SK-MEL-5 (cell line): ENCODE results near the gene RFESD. TPM values are rescaled to one million over a fixed set of nuclear protein-coding genes. Genes with fewer than 3 reads are reported as not detected.

Experiments
- DNase-seq: peaks from one replicate; pipeline ENCODE4 v3.0.0-alpha.2; 2016; ENCODE audit warnings: low read depth, low spot score
- in situ Hi-C: cut with HindIII; loops from 2 replicates; pipeline ENCODE4 v1.10.0; 2016; ENCODE audit warnings: low sequenced_read_pairs, high pct_unique_total_duplicates, low pct_unique_long_range_greater_than_20kb
- polyA plus RNA-seq, 2 experiments: library from polyadenylated mRNA; depleted of rRNA; stranded (reverse); fragments of >200 nt; gene quantifications; 2 replicates each; pipeline ENCODE4 v1.2.3, GENCODE V29; 2015
- total RNA-seq: library from RNA; depleted of rRNA; stranded (reverse); fragments of >200 nt; shearing (Covaris generic); gene quantifications from 2 replicates; pipeline ENCODE4 v1.2.3, GENCODE V29; 2014; rRNA removed

The RFESD gene
- 2.2 and 4.5 TPM in 2 replicates for total RNA-seq
- 1.9 and 3.0 TPM in 2 replicates for polyA plus RNA-seq (2015; cell fraction: cytosol; rRNA removed)
- 2.4 and 2.9 TPM in 2 replicates for polyA plus RNA-seq (2015; cell fraction: nucleus; rRNA removed)

DNA sequence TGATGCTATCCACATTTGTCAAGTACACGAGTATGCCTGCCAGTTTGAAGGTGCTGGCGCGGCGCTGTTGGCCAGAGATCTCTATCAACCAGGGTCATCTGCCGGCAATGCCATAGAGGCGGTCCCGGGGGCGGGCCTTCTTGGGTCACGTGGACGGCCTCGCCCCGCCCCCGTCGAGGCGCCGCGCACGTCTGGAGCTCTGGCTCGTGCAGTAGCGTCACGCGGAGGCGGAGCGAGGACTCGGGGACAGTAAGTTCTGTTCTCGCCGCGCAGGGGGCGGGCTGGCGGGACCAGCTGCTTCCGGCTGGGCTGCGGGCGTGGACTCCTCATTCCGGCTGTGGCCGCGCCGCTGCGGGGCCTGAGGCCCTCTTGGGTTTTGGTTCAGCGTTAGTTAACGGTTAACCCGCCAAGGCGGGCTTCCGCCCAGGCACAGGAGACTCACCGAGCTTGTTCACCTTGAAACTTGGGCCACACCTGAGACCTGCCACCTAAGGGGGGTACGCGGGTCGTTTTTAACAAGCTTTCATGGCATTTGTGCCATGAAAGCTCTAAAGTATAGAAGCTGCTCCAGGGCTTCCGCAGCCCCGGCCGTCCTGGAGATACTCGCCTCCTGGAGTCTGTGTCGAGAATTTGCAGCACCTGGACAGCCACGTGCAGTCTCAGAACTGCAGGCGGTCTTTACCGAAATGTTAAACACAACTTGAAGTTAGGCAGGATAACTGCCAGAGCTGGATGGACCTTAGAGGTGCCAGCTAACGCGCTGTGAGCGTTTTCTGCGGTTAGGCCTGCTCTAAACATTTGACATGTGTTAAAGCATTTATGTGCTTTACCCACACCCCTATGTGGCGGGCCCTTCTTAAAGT, at the start of gene RFESD:
Gene RFESD, plus strand, starts transcription at position 209 of the 863 bp plus-strand sequence. CDS start 5,495 bp downstream, outside the sequence.
- in situ Hi-C loops, result no loop called here
- peak; percentile 89 for DNase-seq

DNA sequence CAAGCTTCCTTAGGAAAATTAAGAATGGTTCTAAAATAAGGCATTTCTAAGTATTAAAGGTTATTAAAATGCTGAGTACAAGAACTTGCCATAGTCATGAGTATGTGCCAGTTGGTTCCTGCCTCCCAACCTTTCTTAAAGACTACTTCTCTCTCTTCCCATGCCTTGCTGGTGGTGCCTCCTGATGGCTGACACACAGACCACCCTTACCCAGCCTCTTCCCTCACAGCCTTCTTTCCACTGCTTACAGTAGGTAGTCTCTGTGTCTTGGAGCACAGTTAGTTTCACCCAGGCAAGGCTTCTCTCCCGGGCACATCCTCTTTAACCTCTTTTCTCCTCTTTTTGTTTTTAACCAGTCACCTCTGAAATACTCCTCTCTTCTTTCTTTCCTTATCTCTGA, 47.3 kb upstream of the RFESD start:
- DNase-seq, result peak; percentile 24
- in situ Hi-C loops, result no loop called here

DNA sequence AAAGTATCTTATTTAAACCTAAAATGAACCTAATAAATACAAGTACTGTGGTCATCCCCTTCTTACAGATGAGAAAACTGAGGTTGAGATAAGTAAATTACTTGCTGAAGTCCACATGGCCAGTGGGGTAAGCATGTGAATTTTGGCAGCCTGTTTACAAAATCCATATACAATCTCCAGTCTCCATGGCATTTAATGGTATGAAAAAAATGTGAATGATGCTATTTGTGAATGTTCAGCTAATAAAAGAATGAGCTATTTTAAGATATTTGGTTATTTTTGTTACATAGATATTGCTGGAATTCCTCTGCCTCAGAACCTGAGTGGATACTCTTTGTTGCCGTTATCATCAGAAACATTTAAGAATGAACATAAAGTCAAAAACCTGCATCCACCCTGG, 46.0 kb upstream of the RFESD start:
- no peak for DNase-seq
- in situ Hi-C loops, result no loop called here

DNA sequence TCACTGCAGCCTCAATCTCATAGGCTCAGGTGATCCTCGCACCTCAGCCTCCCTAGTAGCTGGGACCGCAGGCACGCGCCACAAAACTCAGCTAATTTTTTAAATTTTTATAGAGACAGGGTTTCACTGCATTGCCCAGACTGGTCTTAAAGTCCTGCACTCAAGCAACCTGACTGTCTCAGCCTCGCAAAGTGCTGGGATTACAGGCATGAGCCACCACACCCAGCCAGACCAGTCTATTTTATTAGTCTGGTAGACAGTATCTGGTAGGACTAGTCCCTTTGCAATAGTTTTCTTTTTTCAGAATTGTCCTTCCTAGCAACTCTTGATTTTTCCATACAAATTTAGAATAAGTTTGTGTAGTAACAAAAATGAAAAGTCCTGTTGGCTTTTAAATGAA, 40.8 kb upstream of the RFESD start:
- in situ Hi-C loops, result no loop called here
- no peak for DNase-seq

DNA sequence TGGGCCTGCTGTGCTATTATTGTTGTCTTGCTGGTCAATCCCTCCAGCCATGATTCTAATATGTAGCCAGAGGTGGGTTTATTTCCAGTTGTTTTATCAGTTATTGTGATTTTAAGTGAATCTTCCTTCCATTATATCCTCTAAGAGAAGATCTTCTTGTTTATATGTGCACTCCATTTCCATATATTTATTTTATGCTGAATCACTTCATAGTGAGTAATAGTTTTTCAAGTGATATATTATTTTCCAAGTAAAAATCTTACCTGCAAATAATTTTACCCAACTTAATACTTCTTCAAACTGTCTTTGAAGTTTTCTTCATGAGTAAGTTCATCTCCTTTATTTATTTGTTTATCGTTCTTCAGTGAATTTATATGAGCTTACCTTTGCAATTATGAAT, 40.2 kb upstream of the RFESD start:
- no peak for DNase-seq
- in situ Hi-C loops, result no loop called here

DNA sequence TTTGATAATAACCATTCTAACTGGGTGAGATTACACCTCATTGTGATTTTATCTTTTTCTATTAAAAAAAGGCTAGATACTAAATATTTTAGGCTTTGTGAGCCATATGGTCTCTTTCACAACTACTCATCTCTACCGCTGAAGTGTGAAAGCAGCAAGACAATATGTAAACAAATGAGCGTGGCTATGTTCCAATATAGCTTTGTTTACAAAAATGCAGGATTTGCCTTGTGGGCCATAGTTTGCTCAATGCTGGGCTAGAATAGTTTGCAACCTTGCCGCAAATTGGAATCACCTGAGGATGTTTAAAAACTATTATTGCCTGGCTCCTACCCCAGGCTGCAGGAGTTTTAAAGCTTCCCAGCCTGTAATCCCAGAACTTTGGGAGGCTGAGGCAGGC, 36.9 kb upstream of the RFESD start:
- no peak for DNase-seq
- in situ Hi-C loops, result no loop called here

DNA sequence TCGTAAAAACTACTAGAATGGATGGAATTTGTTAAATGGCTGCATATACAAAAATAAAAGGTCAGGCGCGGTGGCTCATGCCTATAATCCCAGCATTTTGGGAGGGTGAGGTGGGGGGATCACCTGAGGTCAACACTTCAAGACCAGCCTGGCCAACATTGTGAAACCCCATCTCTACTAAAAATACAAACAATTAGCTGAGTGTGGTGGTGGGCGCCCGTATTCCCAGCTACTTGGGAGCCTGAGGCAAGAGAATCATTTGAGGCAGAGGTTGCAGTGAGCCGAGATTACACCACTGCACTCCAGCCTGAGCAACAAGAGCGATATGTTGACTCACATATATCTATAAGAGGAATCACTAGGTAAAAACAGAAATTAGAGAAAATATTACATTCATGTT, 36.0 kb upstream of the RFESD start:
- in situ Hi-C loops, result no loop called here
- no peak for DNase-seq

DNA sequence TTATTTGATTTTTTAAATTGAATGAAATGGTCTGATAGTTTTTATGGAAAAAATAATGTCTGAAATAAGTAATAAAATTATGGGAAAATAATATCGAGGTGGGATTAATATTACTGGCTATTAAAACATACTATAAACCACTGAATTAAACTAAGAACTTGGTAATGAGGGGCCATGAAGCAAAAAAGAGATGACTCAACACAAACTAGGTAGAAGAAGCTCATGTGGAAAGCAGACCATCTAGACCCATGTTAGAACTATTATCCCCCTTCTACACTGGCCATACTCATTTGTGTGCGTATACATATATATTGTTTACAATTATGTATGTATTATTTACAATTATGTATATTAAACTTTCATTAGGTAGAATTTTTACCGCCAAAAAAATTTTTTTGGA, 35.2 kb upstream of the RFESD start:
- in situ Hi-C loops, result no loop called here
- DNase-seq, result no peak

DNA sequence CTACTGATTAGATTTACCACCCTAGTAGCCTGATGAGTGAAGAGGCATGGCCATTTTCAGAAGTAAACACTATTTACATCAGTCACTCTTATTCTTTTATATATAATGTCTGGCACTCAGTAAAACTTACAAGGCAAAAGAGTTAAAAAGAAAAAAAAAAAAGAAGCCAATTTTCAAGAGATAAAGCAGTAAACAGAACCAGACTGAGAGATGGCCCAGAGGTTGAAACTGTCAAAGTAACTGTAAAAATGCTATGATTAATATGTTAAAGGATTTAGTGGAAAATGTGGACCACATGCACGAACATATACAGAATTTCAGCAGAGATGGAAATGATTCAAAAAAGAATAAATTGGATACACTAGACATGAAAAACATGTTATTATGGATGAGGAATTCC, 33.1 kb upstream of the RFESD start:
- in situ Hi-C loops, result no loop called here

DNA sequence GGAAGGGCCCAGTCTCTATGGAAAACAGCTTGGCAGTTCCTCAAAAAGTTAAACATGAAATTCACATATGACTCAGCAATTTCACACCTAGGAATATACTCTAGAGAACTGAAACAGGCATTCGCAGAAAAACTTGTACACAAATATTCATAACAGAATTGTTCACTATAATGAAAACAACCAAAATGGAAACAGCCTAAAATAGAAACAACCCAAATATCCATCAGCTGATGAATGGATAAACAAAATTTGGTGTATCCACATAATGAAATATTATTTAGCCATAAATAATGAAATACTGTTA, 31.5 kb upstream of the RFESD start:
- in situ Hi-C loops, result no loop called here
- no peak for DNase-seq

More for the DNA sequence above, 33.1 kb upstream of the RFESD start:
- no peak for DNase-seq

DNA sequence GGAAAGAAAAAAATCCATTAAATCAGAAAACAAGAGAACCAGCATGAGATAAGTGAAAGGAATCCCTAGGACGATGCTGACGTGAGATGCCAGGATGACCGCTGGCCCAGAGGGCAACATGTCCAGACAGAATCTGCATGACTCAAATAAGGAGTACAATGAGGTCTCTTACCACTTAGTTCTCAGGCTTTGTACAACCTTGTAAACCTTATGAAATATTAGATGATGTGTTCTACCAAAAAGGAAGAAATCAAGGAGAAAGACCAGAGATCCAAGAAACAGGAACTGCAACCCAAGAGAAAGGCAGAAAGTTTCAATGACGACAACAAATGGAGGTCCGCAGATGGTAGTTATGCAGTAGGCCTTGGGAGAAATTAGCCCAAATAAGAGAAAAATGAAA, 29.5 kb upstream of the RFESD start:
- in situ Hi-C loops, result no loop called here
- peak; percentile 70 for DNase-seq

DNA sequence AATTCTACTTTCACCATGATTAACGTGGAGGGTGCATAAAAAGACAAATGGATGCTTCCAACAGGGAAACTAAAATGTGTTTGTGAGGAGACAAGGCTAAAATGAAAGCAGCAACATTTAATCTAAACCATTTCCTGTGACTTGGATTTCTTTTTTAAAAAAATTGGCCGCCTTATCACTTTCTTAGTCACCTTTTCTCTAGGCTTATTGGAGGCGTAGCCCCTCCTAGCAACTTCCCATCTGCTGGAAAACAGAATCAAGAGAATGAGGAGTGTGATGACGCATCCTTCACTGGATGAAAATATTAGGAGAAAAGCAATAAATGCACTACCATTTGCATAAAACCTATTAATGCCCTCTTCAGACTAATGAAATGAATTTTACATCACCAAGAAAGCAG, 27.5 kb upstream of the RFESD start:
- DNase-seq, result no peak
- in situ Hi-C loops, result no loop called here

DNA sequence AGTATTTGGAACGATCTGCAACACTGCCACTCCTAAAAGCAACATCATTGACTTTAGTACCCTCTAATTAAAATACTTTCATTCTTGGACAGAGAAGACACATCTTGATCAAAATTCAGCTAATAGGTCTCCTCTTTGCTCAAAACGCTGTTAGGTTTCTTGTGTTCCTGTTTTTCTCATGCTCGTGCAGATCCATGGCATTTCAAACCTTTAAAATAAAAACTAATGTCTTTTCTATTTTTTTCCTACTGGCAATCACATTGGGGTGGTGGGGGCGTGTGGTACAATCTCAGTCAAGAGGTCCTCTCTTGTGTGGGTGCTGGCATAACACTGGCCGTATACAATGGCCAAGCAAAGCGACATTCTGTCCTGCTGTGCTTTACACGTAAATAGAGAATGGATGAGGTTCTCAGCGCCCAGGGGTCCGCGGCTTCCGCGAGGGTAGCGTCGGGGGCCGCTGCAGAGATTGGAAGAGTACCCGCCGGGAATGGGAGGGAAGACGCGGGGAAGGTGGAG, 27.0 kb upstream of the RFESD start:
- no peak for DNase-seq
- in situ Hi-C loops, result no loop called here

DNA sequence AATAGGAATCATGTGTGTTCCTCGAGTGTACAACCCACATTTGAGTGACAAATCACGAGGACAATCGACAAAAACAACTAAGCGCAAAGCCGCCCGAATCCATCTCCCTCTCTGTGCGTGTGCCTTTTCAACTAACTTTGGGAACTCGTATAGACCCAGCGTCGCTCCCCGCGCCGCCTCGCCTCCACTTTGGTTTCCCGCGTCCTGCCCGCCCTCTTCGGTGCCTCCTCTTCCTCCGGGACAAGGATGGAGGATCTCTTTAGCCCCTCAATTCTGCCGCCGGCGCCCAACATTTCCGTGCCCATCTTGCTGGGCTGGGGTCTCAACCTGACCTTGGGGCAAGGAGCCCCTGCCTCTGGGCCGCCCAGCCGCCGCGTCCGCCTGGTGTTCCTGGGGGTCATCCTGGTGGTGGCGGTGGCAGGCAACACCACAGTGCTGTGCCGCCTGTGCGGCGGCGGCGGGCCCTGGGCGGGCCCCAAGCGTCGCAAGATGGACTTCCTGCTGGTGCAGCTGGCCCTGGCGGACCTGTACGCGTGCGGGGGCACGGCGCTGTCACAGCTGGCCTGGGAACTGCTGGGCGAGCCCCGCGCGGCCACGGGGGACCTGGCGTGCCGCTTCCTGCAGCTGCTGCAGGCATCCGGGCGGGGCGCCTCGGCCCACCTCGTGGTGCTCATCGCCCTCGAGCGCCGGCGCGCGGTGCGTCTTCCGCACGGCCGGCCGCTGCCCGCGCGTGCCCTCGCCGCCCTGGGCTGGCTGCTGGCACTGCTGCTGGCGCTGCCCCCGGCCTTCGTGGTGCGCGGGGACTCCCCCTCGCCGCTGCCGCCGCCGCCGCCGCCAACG, 26.3 kb upstream of the RFESD start, which contains the start of gene GPR150:
Gene GPR150, plus strand, starts transcription at position 58 of the 840 bp plus-strand sequence. Its CDS starts 189 bp downstream, at position 247.
- no peak for DNase-seq
- in situ Hi-C loops, result no loop called here

DNA sequence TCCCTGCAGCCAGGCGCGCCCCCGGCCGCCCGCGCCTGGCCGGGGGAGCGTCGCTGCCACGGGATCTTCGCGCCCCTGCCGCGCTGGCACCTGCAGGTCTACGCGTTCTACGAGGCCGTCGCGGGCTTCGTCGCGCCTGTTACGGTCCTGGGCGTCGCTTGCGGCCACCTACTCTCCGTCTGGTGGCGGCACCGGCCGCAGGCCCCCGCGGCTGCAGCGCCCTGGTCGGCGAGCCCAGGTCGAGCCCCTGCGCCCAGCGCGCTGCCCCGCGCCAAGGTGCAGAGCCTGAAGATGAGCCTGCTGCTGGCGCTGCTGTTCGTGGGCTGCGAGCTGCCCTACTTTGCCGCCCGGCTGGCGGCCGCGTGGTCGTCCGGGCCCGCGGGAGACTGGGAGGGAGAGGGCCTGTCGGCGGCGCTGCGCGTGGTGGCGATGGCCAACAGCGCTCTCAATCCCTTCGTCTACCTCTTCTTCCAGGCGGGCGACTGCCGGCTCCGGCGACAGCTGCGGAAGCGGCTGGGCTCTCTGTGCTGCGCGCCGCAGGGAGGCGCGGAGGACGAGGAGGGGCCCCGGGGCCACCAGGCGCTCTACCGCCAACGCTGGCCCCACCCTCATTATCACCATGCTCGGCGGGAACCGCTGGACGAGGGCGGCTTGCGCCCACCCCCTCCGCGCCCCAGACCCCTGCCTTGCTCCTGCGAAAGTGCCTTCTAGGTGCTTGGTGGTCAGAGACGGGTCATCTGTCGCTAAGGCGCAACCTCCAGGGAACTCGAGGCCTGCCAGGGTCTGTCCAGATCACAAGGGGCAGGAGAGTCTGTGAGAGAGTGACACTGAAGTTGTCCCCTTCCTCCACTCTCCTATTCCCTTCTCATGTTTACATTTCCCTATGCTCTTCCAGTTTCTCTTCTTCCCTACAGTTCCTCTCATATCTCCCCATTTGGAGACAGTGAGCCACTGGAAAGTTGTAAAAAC, 25.4 kb upstream of the RFESD start:
- in situ Hi-C loops, result no loop called here
- DNase-seq, result no peak

DNA sequence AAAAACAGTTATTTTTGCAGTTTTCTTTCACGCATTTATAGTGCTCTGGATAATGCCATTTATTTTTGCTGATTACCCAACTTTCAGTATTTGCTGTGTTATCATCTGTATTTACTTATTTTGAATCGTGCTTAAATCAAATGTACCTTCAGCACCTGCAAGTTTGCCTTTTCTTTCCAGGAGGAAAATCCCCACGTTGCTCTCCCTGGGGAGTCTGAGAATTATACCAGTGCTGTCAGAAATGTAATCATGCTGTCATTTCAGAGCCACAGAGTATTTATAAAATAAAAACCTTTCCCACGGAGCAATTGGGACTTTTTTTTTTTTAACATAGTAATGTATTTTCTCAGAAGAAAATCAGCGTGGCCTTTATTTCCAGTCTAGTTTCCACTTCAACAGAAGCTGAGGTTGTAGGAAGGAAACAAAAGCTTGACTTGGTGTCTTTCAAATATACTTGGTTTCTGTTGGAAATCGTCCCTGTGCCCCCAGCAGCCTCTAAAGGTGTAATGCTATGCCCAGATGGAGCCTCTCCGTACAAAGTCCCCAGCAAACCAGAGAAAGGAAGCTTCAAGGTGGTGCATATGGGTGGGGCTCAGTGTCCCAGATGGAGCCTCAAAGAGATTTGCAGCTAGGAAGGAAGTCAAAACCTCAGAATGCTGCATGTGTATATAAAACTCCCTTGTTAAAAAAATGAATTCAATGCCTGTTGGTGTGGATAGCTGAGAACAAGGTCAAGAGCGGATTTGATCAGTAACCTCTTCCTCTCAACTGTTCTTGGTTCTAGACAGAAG, 24.5 kb upstream of the RFESD start:
- in situ Hi-C loops, result no loop called here
- DNase-seq, result no peak

DNA sequence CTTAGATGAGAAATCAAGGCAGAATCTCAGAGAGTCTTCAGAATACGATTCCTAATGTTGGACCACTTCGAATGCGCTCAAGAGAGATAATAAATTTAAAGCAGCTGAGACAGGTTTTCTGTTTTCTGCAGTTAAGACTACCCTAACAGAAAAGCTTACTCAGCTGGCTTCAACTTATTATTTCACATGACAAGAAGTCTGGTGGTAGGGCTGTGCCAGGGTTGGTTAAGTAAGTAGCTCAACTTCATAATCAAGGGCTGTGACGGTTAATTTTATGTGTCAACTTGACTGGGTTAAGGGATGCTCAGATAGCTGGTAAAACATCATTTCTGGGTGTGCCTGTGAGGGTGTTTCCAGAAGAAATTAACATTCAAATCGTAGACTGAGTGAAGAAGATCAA, 22.9 kb upstream of the RFESD start:
- no peak for DNase-seq
- in situ Hi-C loops, result no loop called here
